Panc1 (cell line): ENCODE data around the gene DNM3. TPM values are rescaled to one million over a fixed set of nuclear protein-coding genes. Genes with fewer than 3 reads are reported as not detected.

ENCODE experiments used
- ATAC-seq: fragments of 200-7000 bp; cut with Tn5 transposase; 2 replicates; pipeline ENCODE4 v1.9.1; 2020; ENCODE audit warnings: mild to moderate bottlenecking, moderate library complexity
- BruUV-seq: library from RNA; stranded (reverse); fragments of 400-500 nt; replicated peaks from 2 replicates; lab custom pipeline; 2021; lab: Mats Ljungman, UMichigan
- CTCF ChIA-PET: fragments of 300-600 bp; sonication (Branson Sonifier 250); formaldehyde crosslinking; loops from one replicate; lab custom pipeline; 2022; ENCODE audit warnings: antibody characterized with exemption; lab: Charles Lee
- POLR2A ChIA-PET: fragments of 300-600 bp; sonication (Branson Sonifier 250); formaldehyde crosslinking; loops from one replicate; lab custom pipeline; 2022; ENCODE audit warnings: antibody characterized with exemption; lab: Charles Lee
- DNase-seq: peaks from one replicate; pipeline ENCODE4 v3.0.0-alpha.2; 2010; ENCODE audit warnings: low read depth, low spot score
- H3K27ac ChIP-seq: 2 replicates; pipeline ENCODE4 v1.5.1; 2011; ENCODE audit warnings: mild to moderate bottlenecking, low read length, inconsistent platforms
- H3K27me3 ChIP-seq: fragments of 200-500 bp; sonication (Bioruptor generic); 2 replicates; pipeline ENCODE4 v1.6.0; 2014; ENCODE audit warnings: low read length, inconsistent platforms; ENCODE audit not compliant: control insufficient read depth, insufficient read depth
- H3K36me3 ChIP-seq: fragments of 200-500 bp; sonication (Bioruptor generic); 2 replicates; pipeline ENCODE4 v1.5.1; 2014; ENCODE audit warnings: inconsistent platforms, mild to moderate bottlenecking, low read length, moderate library complexity; ENCODE audit not compliant: control insufficient read depth, insufficient read depth
- H3K4me1 ChIP-seq: 2 replicates; pipeline ENCODE4 v1.5.1; 2011; ENCODE audit warnings: inconsistent platforms, mild to moderate bottlenecking, low read length, moderate library complexity; ENCODE audit not compliant: control insufficient read depth, insufficient read depth
- H3K4me3 ChIP-seq, 2 experiments: 2 replicates each; pipeline ENCODE4 v1.5.1; 2011 to 2012; ENCODE audit warnings: low read depth in 2 of 2, low read length in 2 of 2, mild to moderate bottlenecking in 2 of 2, inconsistent platforms in 1 of 2, moderate library complexity in 1 of 2
- H3K9me3 ChIP-seq: fragments of 200-500 bp; sonication (Bioruptor generic); 2 replicates; pipeline ENCODE4 v1.5.1; 2014; ENCODE audit warnings: low read depth, mild to moderate bottlenecking, inconsistent platforms, low read length, moderate library complexity; ENCODE audit not compliant: control insufficient read depth, insufficient read depth
- POLR2AphosphoS5 ChIP-seq: IDR thresholded peaks from 2 replicates; pipeline ENCODE4 v1.6.1; 2012; ENCODE audit warnings: mild to moderate bottlenecking, low read depth, low read length, moderate library complexity
- REST ChIP-seq, 2 experiments: IDR thresholded peaks; 2 replicates each; pipeline ENCODE4 v1.6.1; 2011 to 2012; ENCODE audit warnings: low read depth in 2 of 2, control low read depth in 1 of 2, low read length in 1 of 2, mild to moderate bottlenecking in 1 of 2, moderate library complexity in 1 of 2; ENCODE audit not compliant: insufficient read depth in 1 of 2
- SIN3A ChIP-seq: IDR thresholded peaks from 2 replicates; pipeline ENCODE4 v1.6.1; 2012; ENCODE audit warnings: low read depth, mild to moderate bottlenecking, low read length, moderate library complexity, borderline replicate concordance; ENCODE audit not compliant: insufficient read depth
- TCF7L2 ChIP-seq: IDR thresholded peaks from 2 replicates; pipeline ENCODE4 v1.6.1; 2011; ENCODE audit warnings: mild to moderate bottlenecking, low read depth, low read length, inconsistent platforms
- in situ Hi-C: cut with HindIII; loops from 2 replicates; pipeline ENCODE4 v1.10.0; 2016; ENCODE audit warnings: low sequenced_read_pairs, low pct_unique_long_range_greater_than_20kb
- intact Hi-C: fragments of 100-400 bp; cut with micrococcal nuclease; formaldehyde crosslinking; loops from one replicate; pipeline ENCODE4 v1.10.0; 2022; ENCODE audit not compliant: unreplicated experiment
- total RNA-seq: library from RNA; stranded (reverse); gene quantifications from one replicate; pipeline ENCODE4 v1.2.1, GENCODE V29; 2021; ENCODE audit not compliant: unreplicated experiment
- TF ChIP-seq, protein P1 (sequence below): fragments of 450-650 bp; IDR thresholded peaks from 2 replicates; pipeline ENCODE4 v1.5.1; 2017; ENCODE audit warnings: mild to moderate bottlenecking

Gene DNM3
- total RNA-seq, 1 experiment from 2014 or later, result 0.46 TPM

- POLR2A ChIA-PET, result no interaction called here
- CTCF ChIA-PET, result no interaction called here
- ATAC-seq (no peak), DNase-seq (no peak)
- intact Hi-C loops (no loop called here), in situ Hi-C loops (no loop called here)
- peaks cover 5% of the 10 kb centered on the region; the same call in 1 of the 2 replicates for H3K4me1 ChIP-seq
- peak overlapping the region; percentile 48; the same call in 1 of the 2 replicates for H3K27ac ChIP-seq
- TF ChIP-seq REST (IDR thresholded peaks at IDR 0.05; ENCODE audit: insufficient read depth in 1 of 2, low read depth in 2 of 2, low read length in 1 of 2), result no peak
- TF ChIP-seq SIN3A, result no peak
- no peaks in the 10 kb centered on the region for H3K9me3 ChIP-seq
- no peak overlapping the region for H3K4me3 ChIP-seq
- no peaks in the 10 kb centered on the region for H3K27me3 ChIP-seq
- no peaks in the 10 kb centered on the region for H3K36me3 ChIP-seq
- BruUV-seq, result no TSS peak
These were observed 267.0 kb downstream of the DNM3 start for GRCh38 chr1:172108161-172108893.

- Histone ChIP-seq H3K36me3 (no peaks in the 10 kb centered on the region), H3K9me3 (no peaks in the 10 kb centered on the region), H3K27ac (no peak overlapping the region; the same call in 1 of the 2 replicates), H3K4me3 (no peak overlapping the region), H3K4me1 (peaks cover 5% of the 10 kb centered on the region; the same call in 1 of the 2 replicates), H3K27me3 (no peaks in the 10 kb centered on the region)
- in situ Hi-C loops, result no loop called here
- DNase-seq, result no peak
- ChIA-PET CTCF (no interaction called here), POLR2A (no interaction called here)
- intact Hi-C loops, result no loop called here
- TF ChIP-seq, protein P1, sequence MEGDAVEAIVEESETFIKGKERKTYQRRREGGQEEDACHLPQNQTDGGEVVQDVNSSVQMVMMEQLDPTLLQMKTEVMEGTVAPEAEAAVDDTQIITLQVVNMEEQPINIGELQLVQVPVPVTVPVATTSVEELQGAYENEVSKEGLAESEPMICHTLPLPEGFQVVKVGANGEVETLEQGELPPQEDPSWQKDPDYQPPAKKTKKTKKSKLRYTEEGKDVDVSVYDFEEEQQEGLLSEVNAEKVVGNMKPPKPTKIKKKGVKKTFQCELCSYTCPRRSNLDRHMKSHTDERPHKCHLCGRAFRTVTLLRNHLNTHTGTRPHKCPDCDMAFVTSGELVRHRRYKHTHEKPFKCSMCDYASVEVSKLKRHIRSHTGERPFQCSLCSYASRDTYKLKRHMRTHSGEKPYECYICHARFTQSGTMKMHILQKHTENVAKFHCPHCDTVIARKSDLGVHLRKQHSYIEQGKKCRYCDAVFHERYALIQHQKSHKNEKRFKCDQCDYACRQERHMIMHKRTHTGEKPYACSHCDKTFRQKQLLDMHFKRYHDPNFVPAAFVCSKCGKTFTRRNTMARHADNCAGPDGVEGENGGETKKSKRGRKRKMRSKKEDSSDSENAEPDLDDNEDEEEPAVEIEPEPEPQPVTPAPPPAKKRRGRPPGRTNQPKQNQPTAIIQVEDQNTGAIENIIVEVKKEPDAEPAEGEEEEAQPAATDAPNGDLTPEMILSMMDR, result no peak
- TF ChIP-seq POLR2AphosphoS5 (no peak), REST (IDR thresholded peaks at IDR 0.05; ENCODE audit: insufficient read depth in 1 of 2, low read depth in 2 of 2, low read length in 1 of 2) (no peak), TCF7L2 (no peak), SIN3A (no peak)
- BruUV-seq, result no TSS peak
- ATAC-seq, result no peak
These were observed 268.1 kb downstream of the DNM3 start for GRCh38 chr1:172109359-172109758.
